Measurements from ENCODE around the gene ZC2HC1B. TPM values are rescaled to one million over a fixed set of nuclear protein-coding genes. Genes with fewer than 3 reads are reported as not detected.

The ZC2HC1B gene
- total and polyA plus RNA-seq, 4 donors, result 0.28 TPM; not detected in 3

DNA sequence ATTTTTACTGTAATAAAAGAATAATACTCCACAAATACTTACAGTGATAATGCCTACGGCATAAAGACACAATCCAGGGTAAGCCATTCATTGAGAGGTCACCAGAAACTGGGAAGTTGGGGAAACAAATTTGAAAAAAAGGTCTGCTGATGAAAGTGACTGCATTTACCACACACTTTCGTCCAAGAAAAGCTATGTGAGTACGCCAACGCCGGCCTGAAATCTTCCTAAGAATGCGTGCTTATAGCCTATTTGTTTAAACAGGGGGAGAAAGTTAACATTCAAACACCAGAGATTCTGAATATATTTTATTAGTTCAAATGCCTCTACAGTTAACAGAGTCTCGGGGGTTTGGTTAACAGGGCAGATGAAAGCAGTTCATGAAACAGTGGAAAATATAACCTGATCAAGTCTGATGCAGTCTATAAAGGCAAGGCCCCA, 21.8 kb upstream of the ZC2HC1B start:
- Histone ChIP-seq H3K27me3 (ENCODE audit: control insufficient read depth in 3 of 3, insufficient read depth in 3 of 3, low read length in 2 of 3) (no peaks in the 10 kb centered on the region), H3K9ac (ENCODE audit: insufficient read depth in 1 of 2, low read length in 2 of 2) (peak overlapping the region; percentile 96 to 98), H3K27ac (ENCODE audit: low read depth in 1 of 2, low read length in 1 of 2) (peak overlapping the region; percentile 73 to 99), H3K36me3 (ENCODE audit: control insufficient read depth in 4 of 4, insufficient read depth in 4 of 4, low read length in 4 of 4) (peaks cover 6 to 21% (median 19%) of the 10 kb centered on the region in 4 donors), H3K9me3 (ENCODE audit: control insufficient read depth in 4 of 4, insufficient read depth in 3 of 4, low read length in 3 of 4) (peaks cover 0 to 1% (median 0%) of the 10 kb centered on the region in 4 donors), H3K4me3 (peak overlapping the region; percentile 98), H3K4me1 (ENCODE audit: control insufficient read depth in 5 of 5, insufficient read depth in 5 of 5, low read length in 5 of 5) (peaks cover 0 to 13% (median 2%) of the 10 kb centered on the region in 5 donors)
- WGBS, 2 donors, result 30 to 41% methylated on average over 7 of the region's 7 CpGs
- peak; percentile 23 for ATAC-seq (ENCODE audit: insufficient read depth, low FRiP score)
- DNase-seq, result no peak
- TF ChIP-seq, protein P1, sequence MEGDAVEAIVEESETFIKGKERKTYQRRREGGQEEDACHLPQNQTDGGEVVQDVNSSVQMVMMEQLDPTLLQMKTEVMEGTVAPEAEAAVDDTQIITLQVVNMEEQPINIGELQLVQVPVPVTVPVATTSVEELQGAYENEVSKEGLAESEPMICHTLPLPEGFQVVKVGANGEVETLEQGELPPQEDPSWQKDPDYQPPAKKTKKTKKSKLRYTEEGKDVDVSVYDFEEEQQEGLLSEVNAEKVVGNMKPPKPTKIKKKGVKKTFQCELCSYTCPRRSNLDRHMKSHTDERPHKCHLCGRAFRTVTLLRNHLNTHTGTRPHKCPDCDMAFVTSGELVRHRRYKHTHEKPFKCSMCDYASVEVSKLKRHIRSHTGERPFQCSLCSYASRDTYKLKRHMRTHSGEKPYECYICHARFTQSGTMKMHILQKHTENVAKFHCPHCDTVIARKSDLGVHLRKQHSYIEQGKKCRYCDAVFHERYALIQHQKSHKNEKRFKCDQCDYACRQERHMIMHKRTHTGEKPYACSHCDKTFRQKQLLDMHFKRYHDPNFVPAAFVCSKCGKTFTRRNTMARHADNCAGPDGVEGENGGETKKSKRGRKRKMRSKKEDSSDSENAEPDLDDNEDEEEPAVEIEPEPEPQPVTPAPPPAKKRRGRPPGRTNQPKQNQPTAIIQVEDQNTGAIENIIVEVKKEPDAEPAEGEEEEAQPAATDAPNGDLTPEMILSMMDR (IDR thresholded peaks at IDR 0.05; ENCODE audit: control extremely low read depth, extremely low read depth), result no peak

DNA sequence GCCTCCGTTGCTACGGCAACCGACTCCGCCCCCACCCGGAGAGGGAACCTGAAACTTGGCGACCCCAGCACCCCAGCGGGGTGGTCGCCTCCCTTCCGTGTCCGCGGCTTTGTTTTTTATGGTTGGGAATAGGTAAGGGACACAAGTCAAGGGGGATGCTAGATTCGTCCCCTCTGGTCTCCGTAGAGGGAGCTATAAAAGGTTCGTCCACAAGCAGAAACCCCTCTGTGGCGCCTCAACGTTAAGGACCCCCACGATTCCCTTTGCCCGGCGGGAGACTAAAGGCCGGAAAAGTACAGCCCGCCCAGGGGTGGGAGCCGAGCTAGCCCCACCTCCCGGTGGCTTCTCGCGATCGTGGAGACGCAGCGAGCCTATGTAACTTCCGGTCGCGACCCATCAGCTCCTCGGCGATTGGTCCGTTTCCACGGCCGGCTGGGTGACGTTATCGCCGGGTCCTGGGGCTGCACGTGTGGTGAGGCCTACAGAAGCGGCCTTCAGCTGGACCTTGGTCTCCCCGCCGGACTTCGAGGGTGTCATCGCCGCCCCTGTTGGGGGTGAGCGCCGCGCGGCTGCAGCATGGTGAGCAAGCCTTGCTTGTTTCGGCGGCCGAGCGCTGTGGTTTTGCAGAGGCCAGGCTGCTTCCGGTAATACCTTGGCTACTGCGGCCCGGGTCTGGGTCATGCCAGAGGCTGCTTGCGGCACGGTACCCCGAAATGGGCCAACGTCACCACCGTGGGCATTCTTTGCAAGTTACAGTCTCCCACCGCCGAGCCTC, 21.2 kb upstream of the ZC2HC1B start, which contains the start of gene LTV1:
LTV1 (plus strand) TSS at position 437 of the 775 bp plus-strand sequence; CDS start at position 577, 140 bp downstream.
- Histone ChIP-seq H3K9me3 (ENCODE audit: control insufficient read depth in 4 of 4, insufficient read depth in 3 of 4, low read length in 3 of 4) (peaks cover 0 to 1% (median 0%) of the 10 kb centered on the region in 4 donors), H3K4me3 (peak within 1 kb of the TSS; percentile 98), H3K36me3 (ENCODE audit: control insufficient read depth in 4 of 4, insufficient read depth in 4 of 4, low read length in 4 of 4) (peaks cover 7 to 27% (median 21%) of the 10 kb centered on the region in 4 donors), H3K27me3 (ENCODE audit: control insufficient read depth in 3 of 3, insufficient read depth in 3 of 3, low read length in 2 of 3) (no peaks in the 10 kb centered on the region), H3K27ac (ENCODE audit: low read depth in 1 of 2, low read length in 1 of 2) (peak within 1 kb of the TSS; percentile 84 to 99), H3K4me1 (ENCODE audit: control insufficient read depth in 5 of 5, insufficient read depth in 5 of 5, low read length in 5 of 5) (peaks cover 0 to 13% (median 2%) of the 10 kb centered on the region in 5 donors), H3K9ac (ENCODE audit: insufficient read depth in 1 of 2, low read length in 2 of 2) (peak within 1 kb of the TSS; percentile 98 to 99)
- ATAC-seq (ENCODE audit: insufficient read depth, low FRiP score) (peak; percentile 98), DNase-seq (peak; percentile 99)
- TF ChIP-seq, protein P1 (IDR thresholded peaks at IDR 0.05; ENCODE audit: control extremely low read depth, extremely low read depth), result no peak
- WGBS, 2 donors, result 0% methylated on average over 64 of the region's 64 CpGs

DNA sequence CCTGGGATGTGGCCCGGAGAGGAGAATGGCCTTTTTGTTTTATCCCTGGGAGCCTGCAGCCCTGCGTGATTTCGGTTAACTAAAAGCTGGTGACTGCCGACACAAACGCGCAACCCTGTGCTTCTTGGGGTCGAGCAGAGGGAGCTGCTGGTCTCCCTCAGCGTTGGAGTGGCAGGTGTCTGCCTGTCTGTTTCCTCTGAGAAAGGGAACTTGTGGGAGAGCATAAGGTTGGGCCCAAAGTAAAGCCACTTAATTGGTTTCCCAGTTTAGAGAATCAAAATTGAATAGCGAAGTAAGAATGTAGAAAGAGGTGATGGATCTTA, 20.6 kb upstream of the ZC2HC1B start:
- ATAC-seq (ENCODE audit: insufficient read depth, low FRiP score), result no peak
- TF ChIP-seq, protein P1 (IDR thresholded peaks at IDR 0.05; ENCODE audit: control extremely low read depth, extremely low read depth), result no peak
- 1% methylated on average over 9 of the region's 9 CpGs for WGBS, 2 donors
- Histone ChIP-seq H3K9me3 (ENCODE audit: control insufficient read depth in 4 of 4, insufficient read depth in 3 of 4, low read length in 3 of 4) (peaks cover 0 to 1% (median 0%) of the 10 kb centered on the region in 4 donors), H3K27ac (ENCODE audit: low read depth in 1 of 2, low read length in 1 of 2) (peak overlapping the region; percentile 84 to 99), H3K36me3 (ENCODE audit: control insufficient read depth in 4 of 4, insufficient read depth in 4 of 4, low read length in 4 of 4) (peaks cover 11 to 32% (median 27%) of the 10 kb centered on the region in 4 donors), H3K4me3 (peak overlapping the region; percentile 98), H3K27me3 (ENCODE audit: control insufficient read depth in 3 of 3, insufficient read depth in 3 of 3, low read length in 2 of 3) (no peaks in the 10 kb centered on the region), H3K4me1 (ENCODE audit: control insufficient read depth in 5 of 5, insufficient read depth in 5 of 5, low read length in 5 of 5) (peaks cover 0 to 13% (median 2%) of the 10 kb centered on the region in 5 donors), H3K9ac (ENCODE audit: insufficient read depth in 1 of 2, low read length in 2 of 2) (peak overlapping the region; percentile 91 to 99)
- no peak for DNase-seq

Data from lung (tissue), 12 donors.